Activated CD8-positive, alpha-beta T cell treated with anti-CD3 and anti-CD28 coated beads for 36 hours (primary cell): ENCODE results near the gene NDOR1. TPM values are rescaled to one million over a fixed set of nuclear protein-coding genes. Genes with fewer than 3 reads are reported as not detected.

ENCODE experiments used
- ATAC-seq: fragments of 200-7000 bp; cut with Tn5 transposase; one replicate; pipeline ENCODE4 v1.10.0; 2021; ENCODE audit warnings: mild to moderate bottlenecking, moderate library complexity
- CTCF ChIA-PET: fragments of 350-600 bp; sonication (Branson Sonifier 250); formaldehyde crosslinking; loops from one replicate; lab custom pipeline; 2021; ENCODE audit warnings: antibody characterized with exemption; lab: Charles Lee
- POLR2A ChIA-PET: fragments of 350-600 bp; sonication (Branson Sonifier 250); formaldehyde crosslinking; loops from one replicate; lab custom pipeline; 2021; ENCODE audit warnings: antibody characterized with exemption; lab: Charles Lee
- DNase-seq: peaks from one replicate; pipeline ENCODE4 v3.0.0-alpha.2; 2020
- H3K27ac Mint-ChIP-seq: one replicate; pipeline ENCODE4 v1.8.0; 2021; ENCODE audit warnings: mild to moderate bottlenecking, mixed read lengths
- H3K27me3 Mint-ChIP-seq: one replicate; pipeline ENCODE4 v1.8.0; 2021; ENCODE audit warnings: mixed read lengths
- H3K36me3 Mint-ChIP-seq: one replicate; pipeline ENCODE4 v1.8.0; 2021; ENCODE audit warnings: low read depth, mixed read lengths
- H3K4me1 Mint-ChIP-seq: one replicate; pipeline ENCODE4 v1.8.0; 2021; ENCODE audit warnings: low read depth, mixed read lengths
- H3K4me3 Mint-ChIP-seq: one replicate; pipeline ENCODE4 v1.8.0; 2021; ENCODE audit warnings: mild to moderate bottlenecking, moderate library complexity, mixed read lengths
- H3K9me3 Mint-ChIP-seq: one replicate; pipeline ENCODE4 v1.8.0; 2021; ENCODE audit warnings: mixed read lengths
- intact Hi-C: fragments of 100-400 bp; cut with micrococcal nuclease; formaldehyde crosslinking; loops from one replicate; pipeline ENCODE4 v1.10.0; 2022
- total RNA-seq, 2 experiments: library from RNA; stranded (reverse); gene quantifications; one replicate each; pipeline ENCODE4 v1.2.3, GENCODE V29; 2021
- TF ChIP-seq, protein P1 (sequence below): fragments of 200-600 bp; IDR thresholded peaks from one replicate; pipeline ENCODE4 v1.8.0; 2022; ENCODE audit warnings: antibody characterized with exemption, mild to moderate bottlenecking

Gene NDOR1
- total RNA-seq, 2 experiments from 2014 or later: 29.5 to 30.7 TPM

GRCh38 chr9:137192859-137193258 is 12.6 kb upstream of the NDOR1 start:
- ATAC-seq: no peak
- Mint-ChIP-seq H3K36me3 (peaks cover 3% of the 10 kb centered on the region), H3K27ac (no peak overlapping the region), H3K4me1 (peaks cover 15% of the 10 kb centered on the region), H3K9me3 (no peaks in the 10 kb centered on the region), H3K4me3 (no peak overlapping the region), H3K27me3 (no peaks in the 10 kb centered on the region)
- no peak for DNase-seq
- TF ChIP-seq, protein P1, sequence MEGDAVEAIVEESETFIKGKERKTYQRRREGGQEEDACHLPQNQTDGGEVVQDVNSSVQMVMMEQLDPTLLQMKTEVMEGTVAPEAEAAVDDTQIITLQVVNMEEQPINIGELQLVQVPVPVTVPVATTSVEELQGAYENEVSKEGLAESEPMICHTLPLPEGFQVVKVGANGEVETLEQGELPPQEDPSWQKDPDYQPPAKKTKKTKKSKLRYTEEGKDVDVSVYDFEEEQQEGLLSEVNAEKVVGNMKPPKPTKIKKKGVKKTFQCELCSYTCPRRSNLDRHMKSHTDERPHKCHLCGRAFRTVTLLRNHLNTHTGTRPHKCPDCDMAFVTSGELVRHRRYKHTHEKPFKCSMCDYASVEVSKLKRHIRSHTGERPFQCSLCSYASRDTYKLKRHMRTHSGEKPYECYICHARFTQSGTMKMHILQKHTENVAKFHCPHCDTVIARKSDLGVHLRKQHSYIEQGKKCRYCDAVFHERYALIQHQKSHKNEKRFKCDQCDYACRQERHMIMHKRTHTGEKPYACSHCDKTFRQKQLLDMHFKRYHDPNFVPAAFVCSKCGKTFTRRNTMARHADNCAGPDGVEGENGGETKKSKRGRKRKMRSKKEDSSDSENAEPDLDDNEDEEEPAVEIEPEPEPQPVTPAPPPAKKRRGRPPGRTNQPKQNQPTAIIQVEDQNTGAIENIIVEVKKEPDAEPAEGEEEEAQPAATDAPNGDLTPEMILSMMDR: no peak
- POLR2A ChIA-PET: interaction anchor here (1.0 to 1.2 kb wide), 2 partner anchors 8 to 12 kb away, joined by 3 read pairs; partner anchors contain the start of gene TPRN
- CTCF ChIA-PET: interaction anchor here (1.5 kb wide), 1 partner anchor 63 kb away, joined by 5 read pairs; no protein-coding TSS in a partner anchor
- intact Hi-C loops: no loop called here

GRCh38 chr9:137193771-137194170 is 11.7 kb upstream of the NDOR1 start:
- no peak overlapping the region for H3K27ac Mint-ChIP-seq
- ATAC-seq (no peak), DNase-seq (no peak)
- TF ChIP-seq, protein P1: no peak
- no peaks in the 10 kb centered on the region for H3K27me3 Mint-ChIP-seq
- intact Hi-C loops: no loop called here
- no peaks in the 10 kb centered on the region for H3K9me3 Mint-ChIP-seq
- ChIA-PET POLR2A (interaction anchor here (1.0 to 1.1 kb wide), 2 partner anchors 11 kb away, joined by 3 to 4 read pairs; partner anchors contain the start of genes NDOR1 and TMEM203), CTCF (interaction anchor here (0.9 to 1.5 kb wide), 2 partner anchors 43 to 64 kb away, joined by 3 to 5 read pairs; no protein-coding TSS in a partner anchor)
- H3K4me1 Mint-ChIP-seq: peaks cover 15% of the 10 kb centered on the region
- no peak overlapping the region for H3K4me3 Mint-ChIP-seq
- H3K36me3 Mint-ChIP-seq: peaks cover 3% of the 10 kb centered on the region

DNA sequence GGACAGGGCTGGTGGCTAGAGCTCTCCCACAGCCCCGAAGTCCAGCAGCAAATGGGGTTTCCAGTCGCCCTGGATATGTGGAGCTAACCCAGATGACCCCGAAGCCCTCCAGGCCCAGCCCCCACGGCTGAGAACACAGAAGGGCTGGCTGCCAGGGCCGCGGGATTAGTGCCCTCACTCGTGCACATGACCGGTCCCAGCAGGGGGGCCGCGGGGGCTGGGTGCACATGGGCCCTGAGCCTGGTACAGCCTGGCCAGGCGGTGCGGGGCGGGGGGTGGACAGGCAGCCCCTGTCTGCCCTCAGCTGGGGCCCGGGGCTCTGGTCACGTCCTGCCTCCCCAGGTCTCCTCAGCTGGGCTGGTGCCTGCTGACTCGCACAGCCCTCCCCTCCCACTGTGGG is 11.1 kb upstream of the NDOR1 start:
- ATAC-seq (no peak), DNase-seq (no peak)
- no peaks in the 10 kb centered on the region for H3K27me3 Mint-ChIP-seq
- TF ChIP-seq, protein P1: no peak
- CTCF ChIA-PET: interaction anchor here (0.9 kb wide), 1 partner anchor 43 kb away, joined by 3 read pairs; no protein-coding TSS in a partner anchor
- no peak overlapping the region for H3K27ac Mint-ChIP-seq
- intact Hi-C loops: no loop called here
- peaks cover 12% of the 10 kb centered on the region for H3K4me1 Mint-ChIP-seq
- H3K9me3 Mint-ChIP-seq: no peaks in the 10 kb centered on the region
- H3K36me3 Mint-ChIP-seq: peaks cover 3% of the 10 kb centered on the region
- POLR2A ChIA-PET: interaction anchor here (1.0 to 1.1 kb wide), 2 partner anchors 11 to 87 kb away, joined by 3 to 4 read pairs; partner anchors contain the start of genes NDOR1 and TMEM203
- H3K4me3 Mint-ChIP-seq: no peak overlapping the region

- intact Hi-C loops: no loop called here
- TF ChIP-seq, protein P1: no peak
- Mint-ChIP-seq H3K27me3 (no peaks in the 10 kb centered on the region), H3K36me3 (peaks cover 2% of the 10 kb centered on the region), H3K4me1 (peaks cover 9% of the 10 kb centered on the region), H3K4me3 (no peak overlapping the region), H3K9me3 (no peaks in the 10 kb centered on the region), H3K27ac (no peak overlapping the region)
- DNase-seq: no peak
- ChIA-PET CTCF (no interaction called here), POLR2A (interaction anchor here (0.8 to 1.1 kb wide), 3 partner anchors 10 to 88 kb away, joined by 3 to 4 read pairs (median 4); partner anchors contain the start of genes NDOR1 and TMEM203)
- no peak for ATAC-seq
Observed at GRCh38 chr9:137194909-137195308, 10.6 kb upstream of the NDOR1 start.

DNA sequence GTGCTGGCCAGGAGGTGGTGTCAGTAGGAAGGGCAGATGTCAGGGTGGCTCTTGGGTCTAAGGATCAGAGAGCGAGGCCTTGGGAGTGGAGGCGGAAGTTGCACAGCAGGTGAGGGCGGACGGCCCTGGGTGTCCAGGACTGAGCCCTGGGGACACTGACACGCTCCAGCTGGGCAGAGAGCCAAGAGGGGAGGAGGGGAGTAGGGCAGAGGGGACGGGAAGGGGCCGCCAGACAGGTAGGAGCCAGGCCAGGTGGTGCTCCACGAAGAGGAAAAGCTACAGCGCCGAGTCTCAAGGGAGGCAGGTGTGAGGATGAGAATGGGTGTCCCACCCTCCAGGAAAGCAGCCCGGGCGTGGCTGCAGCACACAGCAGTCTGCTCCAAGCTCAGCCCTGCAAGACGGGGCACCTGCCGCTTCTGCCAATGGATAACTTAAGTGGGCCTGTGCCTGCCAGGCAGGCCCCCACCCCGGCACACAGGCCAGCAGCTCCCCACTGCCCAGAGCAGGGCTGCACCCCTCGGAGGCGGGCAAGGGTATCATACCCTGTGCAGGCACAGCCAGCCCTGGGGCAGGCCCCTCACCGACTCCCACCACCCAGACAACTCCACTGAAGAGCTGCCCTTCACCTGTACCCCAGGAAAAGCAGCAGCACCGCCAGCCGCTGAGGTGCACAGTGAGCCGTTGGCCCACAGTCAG is 9.8 kb upstream of the NDOR1 start:
- TF ChIP-seq, protein P1: no peak
- ATAC-seq (no peak), DNase-seq (no peak)
- no peaks in the 10 kb centered on the region for H3K27me3 Mint-ChIP-seq
- POLR2A ChIA-PET: interaction anchor here (0.8 to 1.0 kb wide), 2 partner anchors 49 to 89 kb away, joined by 3 to 4 read pairs; no protein-coding TSS in a partner anchor
- H3K9me3 Mint-ChIP-seq: no peaks in the 10 kb centered on the region
- no peak overlapping the region for H3K4me3 Mint-ChIP-seq
- CTCF ChIA-PET: no interaction called here
- peaks cover 2% of the 10 kb centered on the region for H3K36me3 Mint-ChIP-seq
- peaks cover 4% of the 10 kb centered on the region for H3K4me1 Mint-ChIP-seq
- intact Hi-C loops: no loop called here
- no peak overlapping the region for H3K27ac Mint-ChIP-seq
